Measurements from ENCODE around the gene CAMTA1. TPM values are rescaled to one million over a fixed set of nuclear protein-coding genes. Genes with fewer than 3 reads are reported as not detected.

Gene CAMTA1
- total RNA-seq, 1 experiment from 2014 or later, result 69.5 TPM

- Histone ChIP-seq H3K27ac (ENCODE audit: low read depth, low read length) (no peak overlapping the region), H3K4me1 (ENCODE audit: control insufficient read depth in 1 of 2, insufficient read depth in 2 of 2, low read length in 2 of 2) (peaks cover 31 to 38% of the 10 kb centered on the region in 2 experiments), H3K27me3 (ENCODE audit: insufficient read depth, low read length) (no peaks in the 10 kb centered on the region), H3K9me3 (ENCODE audit: control insufficient read depth in 1 of 2, insufficient read depth in 1 of 2, low read depth in 1 of 2, low read length in 2 of 2) (peaks cover 0 to 8% of the 10 kb centered on the region in 2 experiments; a peak in 1 of 4 replicates), H3K79me2 (ENCODE audit: insufficient read depth, low read length) (no peaks in the 10 kb centered on the region), H3K4me2 (ENCODE audit: low read length) (no peak overlapping the region), H3K4me3 (replicated peaks in 1 of 2; ENCODE audit: low read depth in 1 of 2, low read length in 2 of 2) (no peak overlapping the region), H2AFZ (ENCODE audit: low read depth, low read length, poor library complexity, severe bottlenecking) (no peak overlapping the region), H3K9ac (ENCODE audit: low read length) (no peak overlapping the region), H3K36me3 (ENCODE audit: control insufficient read depth in 1 of 2, insufficient read depth in 2 of 2, low read length in 2 of 2) (peaks cover 0 to 5% of the 10 kb centered on the region in 2 experiments; a peak in 1 of 4 replicates), H4K20me1 (ENCODE audit: insufficient read depth) (no peaks in the 10 kb centered on the region), H3K9me2 (ENCODE audit: insufficient read depth) (no peaks in the 10 kb centered on the region)
- DNase-seq (ENCODE audit: low read depth, low spot score) (no peak), ATAC-seq (no peak)
- CTCF ChIA-PET, result no interaction called here
- RAD21 ChIA-PET (ENCODE audit: low non-redundant PET in 1 of 2, low total read pairs in 2 of 2, uncharacterized antibody in 2 of 2, unreplicated experiment in 2 of 2), result no interaction called here
- POLR2A ChIA-PET, result no interaction called here
- BruUV-seq (replicated peaks), result no TSS peak
- TF ChIP-seq CEBPB (IDR thresholded peaks at IDR 0.05; ENCODE audit: low read depth) (no peak), RAD21 (IDR thresholded peaks at IDR 0.05; ENCODE audit: low read depth) (no peak), MAX (IDR thresholded peaks at IDR 0.05) (no peak), POLR2AphosphoS5 (IDR thresholded peaks at IDR 0.05; ENCODE audit: low read depth, low read length) (no peak)
- intact Hi-C loops (cut with micrococcal nuclease), result no loop called here
Observed at GRCh38 chr1:7269525-7269924, 484.3 kb downstream of the CAMTA1 start.

- H3K9me2 ChIP-seq (ENCODE audit: insufficient read depth), result no peaks in the 10 kb centered on the region
- H3K79me2 ChIP-seq (ENCODE audit: insufficient read depth, low read length), result no peaks in the 10 kb centered on the region
- intact Hi-C loops (cut with micrococcal nuclease), result no loop called here
- no peak overlapping the region for H3K4me3 ChIP-seq (replicated peaks in 1 of 2; ENCODE audit: low read depth in 1 of 2, low read length in 2 of 2)
- no peak overlapping the region for H3K4me2 ChIP-seq (ENCODE audit: low read length)
- peaks cover 0 to 3% of the 10 kb centered on the region in 2 experiments; a peak in 1 of 4 replicates for H3K36me3 ChIP-seq (ENCODE audit: control insufficient read depth in 1 of 2, insufficient read depth in 2 of 2, low read length in 2 of 2)
- no peaks in the 10 kb centered on the region for H3K27me3 ChIP-seq (ENCODE audit: insufficient read depth, low read length)
- ATAC-seq, result no peak
- BruUV-seq (replicated peaks), result no TSS peak
- H4K20me1 ChIP-seq (ENCODE audit: insufficient read depth), result no peaks in the 10 kb centered on the region
- no peak overlapping the region for H3K9ac ChIP-seq (ENCODE audit: low read length)
- H3K27ac ChIP-seq (ENCODE audit: low read depth, low read length), result no peak overlapping the region
- ChIA-PET RAD21 (ENCODE audit: low non-redundant PET in 1 of 2, low total read pairs in 2 of 2, uncharacterized antibody in 2 of 2, unreplicated experiment in 2 of 2) (no interaction called here), POLR2A (no interaction called here), CTCF (no interaction called here)
- TF ChIP-seq TCF7L2 (IDR thresholded peaks at IDR 0.05; ENCODE audit: borderline replicate concordance, extremely low read depth, insufficient read depth, insufficient read length), result no peak
- no peak for DNase-seq (ENCODE audit: low read depth, low spot score)
- H3K9me3 ChIP-seq (ENCODE audit: control insufficient read depth in 1 of 2, insufficient read depth in 1 of 2, low read depth in 1 of 2, low read length in 2 of 2), result peaks cover 0 to 6% of the 10 kb centered on the region in 2 experiments; a peak in 2 of 4 replicates
- no peak overlapping the region for H2AFZ ChIP-seq (ENCODE audit: low read depth, low read length, poor library complexity, severe bottlenecking)
- no peaks in the 10 kb centered on the region for H3K4me1 ChIP-seq (ENCODE audit: control insufficient read depth in 1 of 2, insufficient read depth in 2 of 2, low read length in 2 of 2)
Observed at GRCh38 chr1:7274256-7274655, 489.0 kb downstream of the CAMTA1 start.

Measured in HCT116 (cell line).